ENCODE measurements around the gene TBXAS1. TPM values are rescaled to one million over a fixed set of nuclear protein-coding genes. Genes with fewer than 3 reads are reported as not detected.

Gene TBXAS1
- total RNA-seq, 1 experiment from 2014 or later, result not detected

DNA sequence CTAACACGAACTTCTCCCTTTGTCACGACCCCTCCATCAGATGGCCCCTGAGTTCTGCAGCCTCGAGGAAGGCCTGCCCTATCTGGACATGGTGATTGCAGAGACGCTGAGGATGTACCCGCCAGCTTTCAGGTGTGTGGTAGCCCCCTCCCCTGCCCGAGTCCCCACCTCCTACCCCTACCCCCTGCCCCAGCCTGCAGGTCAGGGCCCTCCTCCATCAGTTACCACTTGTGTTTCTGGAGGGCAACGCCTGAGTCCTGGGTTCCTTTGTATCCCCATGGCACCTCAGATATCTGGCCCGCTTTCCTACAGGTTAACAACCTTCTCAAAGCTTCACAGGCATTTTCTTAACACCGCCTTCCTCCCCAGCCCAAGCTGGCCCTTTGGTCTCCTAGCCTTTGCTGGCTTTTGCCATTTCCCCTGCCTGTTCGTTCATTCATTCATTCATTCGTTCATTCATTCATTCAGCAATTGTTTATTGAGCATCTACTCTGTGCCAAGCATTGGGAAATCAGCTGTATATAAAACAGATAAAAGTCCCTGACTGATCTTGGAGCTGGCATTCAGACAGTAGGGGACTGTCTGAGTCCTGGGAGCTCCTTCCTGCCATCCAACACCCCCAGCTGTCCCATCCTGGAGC lies 178.1 kb downstream of the TBXAS1 start:
- DNase-seq (ENCODE audit: low spot score), result no peak
- in situ Hi-C loops (cut with HindIII; ENCODE audit: low sequenced_read_pairs), result no loop called here

DNA sequence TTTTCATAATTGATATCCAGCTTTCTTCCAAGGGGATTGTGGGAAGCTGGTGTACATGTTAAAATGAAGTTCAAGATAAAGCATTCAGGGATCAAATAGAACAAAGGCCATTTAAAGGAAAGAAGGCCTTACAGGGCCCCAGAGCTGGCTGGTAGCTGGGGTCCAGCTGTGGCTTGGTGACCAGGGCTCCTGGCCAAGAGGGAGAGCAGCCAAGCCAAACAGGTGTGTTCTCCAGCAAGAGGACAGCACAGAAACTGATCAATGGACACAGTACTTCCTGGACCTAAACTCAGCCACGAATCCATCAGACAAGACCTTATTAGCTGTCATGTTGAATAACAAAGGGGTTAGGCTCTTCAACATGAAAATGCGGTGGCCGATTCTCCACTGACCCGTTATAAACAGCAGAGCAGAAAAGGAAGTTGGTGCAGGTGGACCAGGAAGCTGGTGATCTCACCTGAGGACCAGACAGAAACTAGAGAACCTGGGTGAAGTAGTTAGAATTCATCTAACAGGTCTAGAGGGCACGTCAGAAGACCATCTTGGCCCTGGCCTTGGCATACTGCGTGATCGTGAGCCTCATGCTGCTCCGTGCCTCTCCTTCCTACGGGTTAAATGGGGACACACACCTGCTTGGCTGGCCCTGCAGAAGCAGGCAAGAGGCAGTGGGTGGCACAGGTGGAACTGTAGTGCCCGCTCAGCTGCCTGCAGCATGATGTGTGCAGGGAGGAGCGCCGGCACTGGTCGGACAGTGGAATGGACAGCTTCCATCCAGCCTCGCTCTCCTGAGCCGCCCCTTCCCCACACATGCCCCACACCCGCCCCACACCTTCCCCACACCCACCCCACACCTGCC lies 179.9 kb downstream of the TBXAS1 start:
- in situ Hi-C loops (cut with HindIII; ENCODE audit: low sequenced_read_pairs), result no loop called here
- no peak for DNase-seq (ENCODE audit: low spot score)

DNA sequence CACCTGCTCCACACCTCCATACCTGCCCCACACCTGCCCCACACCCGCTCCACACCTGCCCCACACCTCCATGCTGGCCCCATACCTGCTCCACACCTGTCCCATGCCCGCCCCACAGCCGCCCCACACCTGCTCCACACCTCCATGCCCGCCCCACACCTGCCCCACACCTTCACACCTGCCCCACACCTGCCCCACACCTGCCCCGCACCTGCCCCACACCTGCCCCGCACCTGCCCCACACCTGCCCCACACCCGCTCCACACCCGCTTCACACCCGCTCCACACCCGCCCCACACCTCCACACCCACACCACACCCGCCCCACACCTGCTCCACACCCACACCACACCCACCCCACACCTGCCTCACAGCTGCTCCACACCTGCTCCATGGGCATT lies 180.7 kb downstream of the TBXAS1 start:
- in situ Hi-C loops (cut with HindIII; ENCODE audit: low sequenced_read_pairs), result no loop called here
- no peak for DNase-seq (ENCODE audit: low spot score)

DNA sequence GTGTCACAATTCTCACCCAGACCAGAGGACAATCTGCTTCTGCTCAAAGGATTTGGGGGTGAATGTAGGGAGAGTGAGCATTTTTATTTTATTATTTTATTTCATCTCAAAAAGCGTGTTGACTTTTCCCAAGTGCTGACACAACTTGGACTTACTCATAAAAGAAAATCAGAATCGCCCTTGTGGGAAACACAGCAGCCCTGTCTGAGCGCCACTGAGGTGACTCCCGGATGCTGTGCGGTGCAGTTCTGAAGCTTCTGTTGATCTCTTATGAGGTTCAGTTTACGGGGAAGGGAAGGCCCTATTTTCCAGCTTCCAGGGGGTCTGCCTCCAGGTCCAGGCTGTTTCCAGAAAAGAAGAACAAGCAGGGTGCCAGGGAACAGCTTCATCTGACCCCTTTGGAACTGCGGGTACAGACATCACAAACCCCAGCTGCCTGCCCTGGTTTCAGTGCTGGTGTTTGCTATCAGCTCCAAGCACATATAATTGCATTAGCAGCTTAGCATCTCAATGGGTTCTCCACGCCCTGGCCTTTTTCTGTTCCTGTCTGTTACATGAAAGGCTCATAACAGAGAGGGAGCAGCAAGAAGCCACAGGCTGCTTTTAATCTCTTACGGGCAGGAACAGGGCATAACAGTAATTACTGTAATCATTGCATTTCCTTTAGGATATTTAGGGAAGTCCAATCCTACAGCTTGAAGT lies 181.3 kb downstream of the TBXAS1 start:
- DNase-seq (ENCODE audit: low spot score), result no peak
- in situ Hi-C loops (cut with HindIII; ENCODE audit: low sequenced_read_pairs), result no loop called here

DNA sequence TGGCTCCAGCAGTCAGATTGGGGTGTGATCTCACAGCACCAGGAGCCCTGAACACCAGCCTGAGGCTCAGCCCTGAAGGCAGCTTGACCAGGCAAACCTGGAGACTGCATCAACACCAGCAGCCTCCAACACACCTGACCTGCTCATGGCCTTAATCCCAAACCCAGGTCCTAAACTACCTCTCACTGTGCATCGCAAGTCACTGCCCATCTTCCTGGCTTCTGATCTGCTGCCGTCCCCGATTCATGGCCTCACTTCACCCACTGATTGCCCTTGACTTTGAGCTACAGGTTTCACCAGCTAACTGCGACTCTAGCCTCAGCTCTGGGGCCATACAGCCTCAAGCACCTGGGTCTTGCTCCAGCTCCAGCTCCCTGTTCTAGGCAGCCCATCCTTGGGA lies 184.6 kb downstream of the TBXAS1 start:
- DNase-seq (ENCODE audit: low spot score), result no peak
- in situ Hi-C loops (cut with HindIII; ENCODE audit: low sequenced_read_pairs), result no loop called here

DNA sequence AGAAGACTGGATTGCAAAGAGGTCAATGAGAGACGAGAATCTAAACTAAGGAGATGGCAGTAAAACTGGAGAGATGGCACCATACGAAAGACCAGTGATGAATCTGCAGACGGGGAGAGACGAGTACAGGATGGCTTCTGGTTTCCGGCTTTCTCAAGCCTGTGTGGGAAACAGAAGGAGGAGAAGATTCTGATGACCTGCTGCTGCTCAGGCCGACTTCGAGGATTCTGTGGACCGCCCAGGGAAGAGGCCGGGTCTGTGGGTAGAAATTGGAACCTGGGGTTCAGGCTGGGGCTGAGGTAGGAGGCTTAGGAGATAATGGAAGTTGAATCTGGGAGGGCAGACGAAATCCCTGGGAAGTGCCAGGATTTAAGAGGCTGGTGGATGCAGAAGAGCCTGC lies 185.1 kb downstream of the TBXAS1 start:
- in situ Hi-C loops (cut with HindIII; ENCODE audit: low sequenced_read_pairs), result no loop called here
- no peak for DNase-seq (ENCODE audit: low spot score)

DNA sequence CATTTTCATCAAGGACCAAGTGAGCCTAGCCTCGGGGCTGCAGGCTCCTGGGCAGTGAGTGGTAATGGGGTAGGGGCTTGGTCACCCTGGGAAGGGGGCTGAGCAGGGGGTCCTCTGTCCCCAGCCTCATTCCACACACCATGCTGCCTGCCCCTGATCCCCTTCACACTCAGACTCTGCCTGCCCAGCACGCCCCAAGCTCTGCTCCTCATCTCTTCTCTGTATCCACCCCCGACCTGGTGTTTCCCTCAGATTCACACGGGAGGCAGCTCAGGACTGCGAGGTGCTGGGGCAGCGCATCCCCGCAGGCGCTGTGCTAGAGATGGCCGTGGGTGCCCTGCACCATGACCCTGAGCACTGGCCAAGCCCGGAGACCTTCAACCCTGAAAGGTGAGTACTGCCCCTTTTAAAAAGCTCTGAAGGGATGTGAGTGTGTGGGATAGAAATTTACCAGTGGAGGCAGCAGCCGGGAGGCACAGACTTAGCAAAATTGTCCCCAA lies 186.5 kb downstream of the TBXAS1 start:
- in situ Hi-C loops (cut with HindIII; ENCODE audit: low sequenced_read_pairs), result no loop called here

DNA sequence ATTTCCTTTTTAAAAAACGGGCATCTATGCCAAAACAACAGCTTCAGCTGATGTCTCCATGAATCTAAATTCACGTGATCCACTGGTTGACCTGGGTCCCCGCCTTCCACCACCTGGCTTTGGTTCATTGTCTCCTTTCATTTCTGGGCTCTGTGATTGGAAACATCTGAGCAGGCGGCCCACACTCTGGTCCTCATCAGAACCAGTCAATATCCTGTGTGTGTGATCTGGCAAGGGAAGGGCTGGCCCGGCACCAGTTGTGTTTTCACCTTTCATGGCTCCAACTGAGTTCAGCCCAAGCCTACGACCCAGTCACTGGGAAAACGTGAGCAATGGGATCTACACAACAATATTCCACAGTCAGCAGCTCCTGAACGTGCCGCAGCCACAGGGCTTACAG lies 187.5 kb downstream of the TBXAS1 start:
- no peak for DNase-seq (ENCODE audit: low spot score)
- in situ Hi-C loops (cut with HindIII; ENCODE audit: low sequenced_read_pairs), result no loop called here

More for the DNA sequence above, 186.5 kb downstream of the TBXAS1 start:
- DNase-seq (ENCODE audit: low spot score), result no peak

DNA sequence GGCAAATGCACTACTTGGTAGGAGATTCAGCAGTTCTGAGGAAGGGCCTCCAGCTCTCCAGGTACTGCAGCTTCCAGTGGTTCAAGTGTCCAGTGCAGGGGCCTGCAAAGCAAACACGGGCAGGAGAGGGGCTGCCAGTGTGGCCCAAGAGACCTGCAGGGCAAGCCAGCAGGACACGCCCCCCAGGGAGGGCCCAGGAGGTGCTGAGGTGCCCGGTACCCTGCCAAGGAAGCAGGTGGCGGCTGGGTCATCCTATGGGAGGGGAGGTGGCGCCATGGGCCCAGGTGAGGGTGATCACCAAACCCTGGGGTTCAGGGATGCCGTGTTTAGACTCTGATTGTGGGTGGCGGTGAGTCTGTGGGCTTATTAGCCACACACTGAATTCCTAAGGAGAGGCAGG lies 188.0 kb downstream of the TBXAS1 start:
- no peak for DNase-seq (ENCODE audit: low spot score)
- in situ Hi-C loops (cut with HindIII; ENCODE audit: low sequenced_read_pairs), result no loop called here

DNA sequence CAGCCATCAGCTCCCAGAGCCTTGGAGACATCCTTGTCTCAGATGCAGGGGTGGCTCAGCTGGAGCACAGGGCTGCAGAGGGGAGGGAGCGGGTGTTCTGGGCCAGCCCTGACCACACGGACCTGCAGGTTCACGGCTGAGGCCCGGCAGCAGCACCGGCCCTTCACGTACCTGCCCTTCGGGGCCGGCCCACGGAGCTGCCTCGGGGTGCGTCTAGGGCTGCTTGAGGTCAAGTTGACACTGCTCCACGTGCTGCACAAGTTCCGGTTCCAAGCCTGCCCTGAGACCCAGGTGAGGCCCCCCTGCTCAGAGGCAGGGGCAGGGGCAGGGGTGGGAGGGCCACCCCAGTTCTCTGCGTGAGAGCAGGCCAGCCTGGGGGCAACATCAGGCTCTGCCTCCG lies 188.5 kb downstream of the TBXAS1 start:
- no peak for DNase-seq (ENCODE audit: low spot score)
- in situ Hi-C loops (cut with HindIII; ENCODE audit: low sequenced_read_pairs), result no loop called here

DNA sequence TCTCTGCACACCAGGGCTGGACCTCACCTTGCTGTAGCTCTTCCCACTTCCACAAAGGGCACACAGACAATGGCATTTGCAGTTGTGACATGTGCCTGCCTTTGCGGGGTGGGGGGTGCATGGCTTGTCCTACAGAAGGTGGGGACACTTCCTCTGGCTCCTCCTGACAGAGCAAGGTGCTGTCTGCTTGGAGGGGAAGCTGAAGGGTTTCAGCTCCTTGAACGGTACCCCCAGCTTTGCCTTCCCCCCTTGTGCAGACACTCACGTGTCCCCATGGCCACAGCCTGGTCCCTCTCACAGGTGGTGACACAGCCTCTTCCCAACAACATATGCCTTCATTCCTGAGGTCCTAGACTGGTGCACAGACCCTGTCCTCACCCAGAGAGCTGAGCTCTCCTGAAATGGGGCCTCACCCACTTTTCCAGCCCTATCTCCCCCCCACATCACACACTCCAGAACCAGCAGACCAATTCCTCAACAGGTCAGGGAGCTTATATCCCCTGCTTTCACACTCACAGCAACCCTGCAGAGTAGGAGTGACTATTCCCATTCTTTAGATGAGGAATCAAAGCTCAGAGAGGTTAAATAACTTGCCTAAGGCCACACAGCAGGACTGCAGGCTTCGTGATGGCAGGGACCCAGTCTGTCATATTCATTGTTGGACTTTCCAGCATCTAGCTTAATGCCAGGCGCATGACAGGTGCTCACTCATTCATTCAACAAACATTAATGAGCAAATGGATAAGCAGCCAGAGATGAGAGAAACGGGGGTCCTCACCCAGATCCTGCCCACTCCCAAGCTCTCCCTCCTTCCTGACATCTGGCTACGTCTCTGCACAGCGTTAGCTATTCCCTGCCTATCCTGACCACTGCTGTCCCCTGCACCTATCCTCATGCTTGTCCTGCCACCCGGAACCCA lies 189.3 kb downstream of the TBXAS1 start:
- in situ Hi-C loops (cut with HindIII; ENCODE audit: low sequenced_read_pairs), result no loop called here
- DNase-seq (ENCODE audit: low spot score), result no peak

DNA sequence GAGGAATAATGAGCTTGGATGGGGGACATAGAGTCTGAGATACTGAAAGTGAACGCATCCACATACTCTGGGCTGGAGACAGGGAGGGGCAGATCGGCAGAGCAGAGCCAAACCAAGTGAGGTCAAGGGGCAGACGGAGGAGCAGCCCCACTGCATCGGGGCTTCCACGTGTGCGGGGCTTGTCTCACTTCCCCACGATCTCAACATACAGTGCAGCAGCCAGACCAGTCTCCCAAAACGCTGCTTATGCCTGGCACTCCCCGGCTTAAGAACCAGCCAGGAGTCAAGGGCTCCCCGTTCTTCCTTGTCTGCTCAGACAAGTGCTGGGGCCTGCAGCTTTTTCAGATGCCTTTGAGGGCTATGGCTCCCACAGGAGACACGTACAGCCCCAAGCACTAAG lies 190.1 kb downstream of the TBXAS1 start:
- no peak for DNase-seq (ENCODE audit: low spot score)
- in situ Hi-C loops (cut with HindIII; ENCODE audit: low sequenced_read_pairs), result no loop called here

DNA sequence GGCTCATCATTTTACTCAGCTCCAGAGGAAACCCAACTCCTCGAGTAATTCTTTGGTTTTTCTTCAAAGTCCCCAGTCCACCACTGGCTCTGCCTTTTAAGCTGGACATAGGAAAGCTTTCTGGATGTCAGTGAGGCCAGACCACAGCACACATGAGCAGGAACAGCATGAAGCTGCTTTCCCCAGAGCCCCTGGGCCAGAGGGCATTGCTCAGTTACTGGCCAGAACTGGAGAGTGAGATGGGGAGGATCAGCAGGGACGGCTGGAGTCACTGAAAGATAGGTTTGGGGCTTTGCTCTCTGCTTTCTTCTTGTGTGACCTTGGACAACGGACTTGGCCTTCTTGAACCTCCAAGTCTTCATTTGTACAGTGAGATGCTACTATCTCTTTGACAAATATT lies 190.5 kb downstream of the TBXAS1 start:
- DNase-seq (ENCODE audit: low spot score), result no peak
- in situ Hi-C loops (cut with HindIII; ENCODE audit: low sequenced_read_pairs), result no loop called here

DNA sequence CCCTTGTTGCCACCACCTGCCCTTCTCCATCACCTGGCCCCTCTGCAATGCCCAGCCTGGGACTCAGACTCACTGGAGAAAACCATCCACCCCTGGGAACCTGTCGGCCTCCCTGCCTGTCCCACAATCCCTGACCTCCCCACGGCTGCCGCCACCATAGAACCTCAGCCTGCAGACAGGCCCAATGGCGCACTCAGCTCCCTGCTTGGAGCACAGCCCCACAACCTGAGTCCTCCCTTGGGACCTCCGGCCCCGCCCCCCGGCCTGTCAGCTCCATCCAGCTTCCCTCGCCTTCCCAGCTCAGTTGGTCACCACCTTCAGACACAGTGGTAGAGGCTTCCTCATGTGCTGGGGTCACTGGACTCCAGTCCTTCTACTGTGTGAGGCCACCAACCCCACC lies 192.5 kb downstream of the TBXAS1 start:
- in situ Hi-C loops (cut with HindIII; ENCODE audit: low sequenced_read_pairs), result no loop called here

DNA sequence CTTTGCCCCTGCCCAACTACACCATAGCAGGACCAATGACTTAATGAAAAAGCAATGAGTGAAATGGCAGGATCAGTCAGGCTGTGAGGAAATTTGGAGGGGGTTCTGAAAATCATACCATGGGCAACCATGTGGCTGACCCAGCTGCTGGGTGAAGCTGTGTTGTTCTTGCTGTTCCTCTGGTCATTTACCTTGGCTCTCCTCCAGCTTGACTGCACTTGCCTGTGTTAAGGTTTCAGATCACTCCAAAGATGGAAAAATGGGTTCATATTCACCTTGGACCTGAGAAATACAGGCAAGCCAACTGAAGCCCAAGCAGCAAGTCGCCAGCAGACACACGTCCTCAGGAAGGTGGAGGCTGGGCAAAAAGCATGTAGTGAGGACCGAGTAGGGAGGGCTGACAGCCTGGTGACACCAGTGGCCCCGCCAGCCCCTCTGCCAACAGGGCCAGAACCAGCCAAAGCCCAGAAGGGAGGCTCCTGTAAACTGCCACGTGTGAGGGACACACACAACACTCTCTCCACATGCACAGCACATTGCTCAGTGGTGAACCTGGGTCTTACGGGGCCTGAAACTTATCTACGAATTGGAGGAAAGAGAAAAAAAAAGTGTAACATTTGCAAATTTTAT lies 193.6 kb downstream of the TBXAS1 start:
- DNase-seq (ENCODE audit: low spot score), result no peak
- in situ Hi-C loops (cut with HindIII; ENCODE audit: low sequenced_read_pairs), result no loop called here

More for the DNA sequence above, 192.5 kb downstream of the TBXAS1 start:
- no peak for DNase-seq (ENCODE audit: low spot score)

DNA sequence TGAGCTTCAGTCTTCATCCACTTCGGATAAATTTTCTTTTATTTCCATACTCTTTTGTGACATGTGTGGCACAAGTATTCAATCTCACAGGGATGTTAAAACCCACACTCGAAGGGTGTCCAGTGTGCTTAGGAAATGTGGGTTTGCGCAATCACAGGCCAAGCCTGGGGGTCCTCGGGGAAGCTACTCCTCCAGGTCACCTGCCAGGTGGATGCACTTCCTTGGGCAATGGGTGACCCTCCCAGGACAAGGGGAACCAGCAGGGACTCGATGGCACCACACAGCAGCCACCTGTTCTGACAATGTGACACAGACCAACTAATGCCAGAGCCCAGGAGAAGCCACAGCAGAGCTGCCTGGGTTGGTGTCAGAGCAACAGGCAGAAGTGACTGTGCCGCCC lies 194.7 kb downstream of the TBXAS1 start:
- no peak for DNase-seq (ENCODE audit: low spot score)
- in situ Hi-C loops (cut with HindIII; ENCODE audit: low sequenced_read_pairs), result no loop called here

DNA sequence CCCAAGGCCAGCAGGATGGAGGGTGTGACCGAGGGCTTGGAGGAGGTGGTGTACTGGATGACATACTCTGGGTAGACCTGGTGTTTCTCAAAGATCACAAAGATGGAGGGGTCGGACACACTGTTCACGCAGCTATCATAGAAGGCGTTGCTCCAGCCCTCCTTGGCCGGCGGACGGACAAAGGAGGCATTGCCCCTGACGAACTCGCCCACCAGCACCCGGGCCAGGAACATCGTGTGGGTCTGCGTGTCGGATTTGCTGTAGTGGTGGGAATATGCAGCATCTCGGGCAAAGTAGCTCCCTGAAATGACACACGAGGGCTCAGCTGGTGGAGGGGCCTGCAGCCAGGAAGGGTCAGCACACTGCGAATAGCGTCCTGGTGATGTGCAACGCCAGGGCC lies 195.5 kb downstream of the TBXAS1 start:
- DNase-seq (ENCODE audit: low spot score), result no peak
- in situ Hi-C loops (cut with HindIII; ENCODE audit: low sequenced_read_pairs), result no loop called here

DNA sequence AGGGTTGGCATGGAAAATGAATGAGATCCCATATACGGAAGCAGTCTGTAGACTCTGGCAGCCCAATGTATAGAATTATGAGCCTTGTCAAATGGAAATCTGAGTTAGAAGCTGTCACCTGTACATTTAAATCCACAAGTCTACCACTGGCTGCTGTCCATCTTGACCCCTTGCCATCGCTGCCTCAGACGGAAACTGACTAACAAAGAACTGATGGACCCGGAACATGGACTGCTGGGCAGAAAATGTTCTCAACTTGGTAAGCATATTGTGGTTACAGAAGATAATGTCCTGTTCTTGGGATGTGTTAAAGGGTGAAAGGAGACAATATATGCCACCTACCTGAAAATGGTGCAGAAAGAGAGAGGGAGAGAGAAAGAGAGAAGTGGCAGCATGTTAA lies 196.2 kb downstream of the TBXAS1 start:
- DNase-seq (ENCODE audit: low spot score), result no peak
- in situ Hi-C loops (cut with HindIII; ENCODE audit: low sequenced_read_pairs), result no loop called here

Measured in G401 (cell line).